Hematopoietic multipotent progenitor cell (in vitro differentiated cells): Measurements from ENCODE around the gene KLHL11. TPM values are rescaled to one million over a fixed set of nuclear protein-coding genes. Genes with fewer than 3 reads are reported as not detected.

ENCODE experiments used
- DNase-seq, 3 donors: peaks; one replicate each; pipeline ENCODE4 v3.0.0-alpha.2; 2011 to 2015; ENCODE audit warnings: low read depth in 2 of 3, low spot score in 2 of 3
- small RNA-seq: library from RNA; depleted of rRNA; stranded (forward); fragments of <200 nt; gene quantifications from one replicate; pipeline ENCODE3, GENCODE V24; 2012
- total RNA-seq: library from RNA; depleted of rRNA; stranded (reverse); fragments of >200 nt; gene quantifications from one replicate; pipeline ENCODE4 v1.2.3, GENCODE V29; 2012

KLHL11 gene
- total RNA-seq, 1 donor, result 21.8 TPM

GRCh38 chr17:41812381-41813151 lies 52.7 kb downstream of the KLHL11 start, which contains the start of gene FKBP10:
Gene FKBP10, plus strand, starts transcription at chr17:41813004. Its CDS starts 31 bp downstream, at chr17:41813035.
- DNase-seq, result peak in 2 of 3 donors; percentile 14 to 58

DNA sequence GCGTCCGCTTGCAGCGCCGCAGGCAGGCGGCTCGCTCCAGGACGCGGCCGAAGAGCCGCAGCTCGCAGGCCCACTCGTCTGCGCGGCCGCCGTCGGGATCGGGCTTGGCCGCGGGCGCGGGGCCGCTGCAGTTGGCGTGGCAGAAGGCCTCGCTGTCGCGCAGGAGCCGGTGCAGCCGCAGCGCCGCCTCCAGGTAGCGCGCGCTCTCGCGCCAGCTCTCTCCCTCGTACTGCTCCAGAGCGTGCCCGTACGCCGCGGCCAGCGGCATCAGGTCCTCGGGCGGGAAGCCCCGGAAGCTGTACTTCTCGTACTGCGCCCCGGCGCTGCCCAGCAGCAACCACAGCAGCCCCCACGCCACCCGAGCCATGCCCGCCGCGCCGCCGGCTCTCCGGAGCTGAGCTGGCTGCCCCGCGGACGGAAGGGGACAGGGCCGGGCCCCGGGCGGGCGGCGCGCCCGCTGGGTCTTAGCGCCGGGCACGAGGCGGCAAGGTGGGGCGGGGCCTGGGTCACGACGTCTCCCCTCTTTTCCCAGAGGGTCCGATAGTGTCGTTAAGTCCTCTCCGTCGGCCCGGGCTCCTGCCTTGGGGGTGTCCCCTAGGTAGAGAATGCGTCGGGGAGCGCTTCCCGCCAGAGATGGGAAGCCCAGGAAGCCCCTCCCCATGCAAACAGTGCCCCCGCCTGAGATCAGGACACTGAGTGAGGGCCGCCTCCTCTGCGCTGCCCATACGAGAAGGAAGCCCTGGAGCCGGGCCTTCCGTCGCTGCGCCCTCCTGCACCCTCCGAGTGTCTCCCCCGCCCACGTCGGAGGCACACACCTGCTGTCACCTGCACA lies 53.5 kb downstream of the KLHL11 start, which contains the start of gene P3H4:
P3H4 (minus strand) TSS at position 401 of the 832 bp plus-strand sequence; CDS start at position 367, 34 bp downstream.
- DNase-seq, result peak; percentile 65 to 83 (median 74)

DNA sequence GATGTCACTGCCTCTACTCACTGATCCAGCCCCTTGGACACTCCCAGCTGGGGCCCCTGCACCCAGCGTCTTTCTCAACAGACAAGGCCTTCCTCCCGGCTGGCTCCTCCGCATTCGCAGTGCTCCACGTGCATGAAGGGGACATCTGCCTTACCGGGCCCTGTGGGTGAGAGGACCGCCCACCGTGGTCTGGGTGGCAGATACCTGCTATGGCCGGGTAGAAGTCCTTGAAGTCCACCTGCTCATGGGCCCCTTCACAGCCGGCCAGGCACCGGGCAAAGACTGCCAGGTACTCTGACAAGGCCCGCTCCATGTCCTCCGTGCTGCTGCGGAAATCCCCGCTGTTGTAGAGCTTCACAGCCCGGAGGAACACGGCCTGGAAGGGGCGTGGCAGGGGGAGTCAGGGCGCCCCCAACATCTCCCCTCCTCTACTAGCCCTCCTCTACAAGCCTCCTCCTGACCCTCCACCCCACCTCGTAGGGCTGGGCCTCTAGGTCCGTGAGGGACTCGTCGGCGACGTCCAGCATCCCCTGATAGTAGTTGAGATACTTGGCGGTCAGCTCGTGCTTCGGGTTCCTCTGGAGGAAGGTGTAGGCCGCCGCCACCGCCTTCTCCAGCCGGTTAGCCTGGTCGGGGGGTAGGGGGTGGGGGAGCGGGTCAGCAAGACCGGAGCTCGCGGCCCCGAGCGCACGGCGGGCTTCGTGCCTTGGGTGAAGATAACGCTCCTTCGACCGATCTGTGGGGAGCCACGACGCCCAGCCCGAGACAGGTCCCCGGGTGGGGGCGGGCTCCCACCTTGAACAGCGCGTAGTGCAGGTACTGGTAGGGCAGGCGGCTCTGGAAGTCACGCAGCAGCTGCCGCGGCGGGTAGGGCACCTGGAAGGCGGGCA lies 54.3 kb downstream of the KLHL11 start:
- no peak for DNase-seq

- DNase-seq, result no peak
These were observed 58.4 kb downstream of the KLHL11 start for GRCh38 chr17:41806685-41807445.

Small RNAs within 50 kb of the gene (small RNA-seq; reads per million reads assigned to genes)
- not detected for gene AC125257.2

Other genes with a start within 250 kb of the KLHL11 start
- gene KRT17, start 240.8 kb downstream of the KLHL11 start, total RNA-seq, result not detected
- gene EIF1, start 176.5 kb downstream of the KLHL11 start, total RNA-seq, result 201 TPM
- gene GAST, start 153.1 kb downstream of the KLHL11 start, total RNA-seq, result not detected
- gene HAP1, start 130.8 kb downstream of the KLHL11 start, total RNA-seq, result under 0.01 TPM
- gene JUP, start 78.7 kb downstream of the KLHL11 start, total RNA-seq, result 348 TPM
- 8.6 TPM for gene P3H4, start 53.5 kb downstream of the KLHL11 start, total RNA-seq
- gene FKBP10, start 52.4 kb downstream of the KLHL11 start, total RNA-seq, result 6.5 TPM
- 41.5 TPM for gene NT5C3B, start 29.2 kb downstream of the KLHL11 start, total RNA-seq
- not detected for gene KLHL10, start 27.6 kb downstream of the KLHL11 start, total RNA-seq
- gene ACLY, start 53.5 kb upstream of the KLHL11 start, total RNA-seq, result 83.7 TPM
- 0.54 TPM for gene ODAD4, start 65.2 kb upstream of the KLHL11 start, total RNA-seq
- gene CNP, start 101.4 kb upstream of the KLHL11 start, total RNA-seq, result 38.5 TPM
- 46.3 TPM for gene DNAJC7, start 152.0 kb upstream of the KLHL11 start, total RNA-seq
- 40.9 TPM for gene NKIRAS2, start 154.7 kb upstream of the KLHL11 start, total RNA-seq
- 12.9 TPM for gene C17orf113, start 185.2 kb upstream of the KLHL11 start, total RNA-seq
- 1.9 TPM for gene ZNF385C, start 233.1 kb upstream of the KLHL11 start, total RNA-seq
- gene DHX58, start 247.3 kb upstream of the KLHL11 start, total RNA-seq, result 47.4 TPM